RWPE2 (cell line): ENCODE measurements around the gene PPME1.

ENCODE experiments used
- ATAC-seq: fragments of 200-7000 bp; cut with Tn5 transposase; 3 replicates; pipeline ENCODE4 v1.9.1; 2021; ENCODE audit warnings: low read depth
- DNase-seq: peaks from one replicate; pipeline ENCODE4 v3.0.0-alpha.2; 2020; ENCODE audit warnings: low spot score
- H3K27ac ChIP-seq: fragments of 450-650 bp; 2 replicates; pipeline ENCODE4 v1.5.1; 2017; ENCODE audit warnings: mild to moderate bottlenecking; ENCODE audit not compliant: poor library complexity, severe bottlenecking
- H3K27me3 ChIP-seq: fragments of 250-450 bp; sonication (Bioruptor Pico); 2 replicates; pipeline ENCODE4 v1.5.1; 2021; ENCODE audit warnings: mild to moderate bottlenecking, moderate library complexity; ENCODE audit not compliant: insufficient read depth, poor library complexity, severe bottlenecking
- H3K36me3 ChIP-seq: fragments of 250-450 bp; sonication (Bioruptor Pico); 2 replicates; pipeline ENCODE4 v1.5.1; 2020; ENCODE audit warnings: low read depth, mild to moderate bottlenecking, moderate library complexity
- H3K4me1 ChIP-seq: fragments of 250-450 bp; sonication (Bioruptor Pico); 2 replicates; pipeline ENCODE4 v1.5.1; 2021; ENCODE audit warnings: mild to moderate bottlenecking, moderate library complexity; ENCODE audit not compliant: insufficient read depth, poor library complexity, severe bottlenecking
- H3K4me3 ChIP-seq: fragments of 250-450 bp; sonication (Bioruptor Pico); 2 replicates; pipeline ENCODE4 v1.5.1; 2021; ENCODE audit warnings: mild to moderate bottlenecking, moderate library complexity; ENCODE audit not compliant: severe bottlenecking
- H3K9me3 ChIP-seq: fragments of 250-450 bp; sonication (Bioruptor Pico); 2 replicates; pipeline ENCODE4 v1.5.1; 2021; ENCODE audit warnings: mild to moderate bottlenecking, moderate library complexity; ENCODE audit not compliant: severe bottlenecking
- TF ChIP-seq, protein P1 (sequence below): fragments of 450-650 bp; IDR thresholded peaks from one replicate; pipeline ENCODE4 v1.5.1; 2017; ENCODE audit warnings: mild to moderate bottlenecking, moderate library complexity; ENCODE audit not compliant: poor library complexity, severe bottlenecking

The PPME1 gene

DNA sequence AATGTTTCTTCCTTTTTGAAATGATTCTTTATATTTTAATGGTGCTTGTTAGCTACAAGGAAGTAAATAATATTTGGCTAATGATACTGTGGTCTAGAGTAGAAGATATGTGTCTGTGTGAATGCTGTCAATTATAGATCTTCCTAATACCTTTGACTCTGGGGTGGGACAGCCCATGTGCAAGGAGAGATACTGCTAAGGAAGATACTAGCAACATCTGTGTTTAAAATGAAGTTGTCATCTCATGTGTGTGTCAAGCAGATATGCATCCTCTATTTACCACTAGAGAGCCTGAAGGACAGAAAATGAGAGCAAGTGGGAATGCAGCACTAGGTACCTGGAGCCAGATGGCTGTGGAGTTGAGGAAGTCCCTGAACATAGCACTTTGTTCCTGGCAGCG, 34.1 kb downstream of the PPME1 start:
- H3K27ac ChIP-seq: no peak overlapping the region
- DNase-seq: no peak
- H3K9me3 ChIP-seq: no peaks in the 10 kb centered on the region
- H3K4me1 ChIP-seq: no peaks in the 10 kb centered on the region
- peaks cover 47% of the 10 kb centered on the region for H3K36me3 ChIP-seq
- H3K4me3 ChIP-seq: no peak overlapping the region
- no peaks in the 10 kb centered on the region for H3K27me3 ChIP-seq
- no peak for ATAC-seq
- TF ChIP-seq, protein P1, sequence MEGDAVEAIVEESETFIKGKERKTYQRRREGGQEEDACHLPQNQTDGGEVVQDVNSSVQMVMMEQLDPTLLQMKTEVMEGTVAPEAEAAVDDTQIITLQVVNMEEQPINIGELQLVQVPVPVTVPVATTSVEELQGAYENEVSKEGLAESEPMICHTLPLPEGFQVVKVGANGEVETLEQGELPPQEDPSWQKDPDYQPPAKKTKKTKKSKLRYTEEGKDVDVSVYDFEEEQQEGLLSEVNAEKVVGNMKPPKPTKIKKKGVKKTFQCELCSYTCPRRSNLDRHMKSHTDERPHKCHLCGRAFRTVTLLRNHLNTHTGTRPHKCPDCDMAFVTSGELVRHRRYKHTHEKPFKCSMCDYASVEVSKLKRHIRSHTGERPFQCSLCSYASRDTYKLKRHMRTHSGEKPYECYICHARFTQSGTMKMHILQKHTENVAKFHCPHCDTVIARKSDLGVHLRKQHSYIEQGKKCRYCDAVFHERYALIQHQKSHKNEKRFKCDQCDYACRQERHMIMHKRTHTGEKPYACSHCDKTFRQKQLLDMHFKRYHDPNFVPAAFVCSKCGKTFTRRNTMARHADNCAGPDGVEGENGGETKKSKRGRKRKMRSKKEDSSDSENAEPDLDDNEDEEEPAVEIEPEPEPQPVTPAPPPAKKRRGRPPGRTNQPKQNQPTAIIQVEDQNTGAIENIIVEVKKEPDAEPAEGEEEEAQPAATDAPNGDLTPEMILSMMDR: no peak

DNA sequence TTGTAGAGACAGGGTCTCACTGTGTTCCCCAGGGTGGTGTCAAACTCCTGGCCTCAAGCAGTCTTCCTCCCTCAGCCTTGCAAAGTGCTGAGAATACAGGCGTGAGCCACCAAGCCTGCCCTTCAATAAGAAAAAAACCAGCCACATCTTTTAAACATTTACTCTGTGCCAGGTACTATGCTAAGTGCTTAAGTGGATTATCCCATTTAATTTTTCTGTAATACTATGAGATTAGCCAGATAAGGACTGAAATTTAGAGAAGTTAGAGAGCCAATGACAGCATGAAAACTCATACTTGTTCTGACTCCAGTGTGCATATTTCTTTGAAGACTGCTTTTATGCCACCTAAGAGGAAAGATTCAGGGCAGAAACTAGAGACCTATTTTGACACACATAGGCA, 35.7 kb downstream of the PPME1 start:
- H3K4me1 ChIP-seq: no peaks in the 10 kb centered on the region
- DNase-seq (no peak), ATAC-seq (no peak)
- no peaks in the 10 kb centered on the region for H3K27me3 ChIP-seq
- TF ChIP-seq, protein P1: no peak
- H3K36me3 ChIP-seq: peaks cover 47% of the 10 kb centered on the region
- H3K27ac ChIP-seq: no peak overlapping the region
- H3K9me3 ChIP-seq: no peaks in the 10 kb centered on the region
- H3K4me3 ChIP-seq: no peak overlapping the region

DNA sequence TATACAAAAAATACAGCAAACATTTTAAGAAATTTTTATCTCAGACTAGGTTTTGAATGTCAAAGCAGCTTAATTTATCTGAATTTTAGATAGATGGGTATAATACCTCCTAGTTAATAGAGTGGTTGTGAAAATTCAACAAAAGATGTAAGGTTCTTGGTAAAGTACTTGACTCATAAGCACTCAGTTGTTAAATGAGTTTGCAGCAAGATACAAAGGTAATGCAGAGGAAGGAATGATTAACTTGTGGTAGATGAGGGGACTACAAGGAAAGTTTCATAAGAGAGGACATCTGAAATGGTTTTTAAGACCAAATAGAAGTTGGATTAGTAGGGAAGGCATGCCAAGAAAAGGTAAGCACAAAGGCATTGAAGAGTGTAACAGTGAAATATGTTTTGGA, 37.4 kb downstream of the PPME1 start:
- peaks cover 46% of the 10 kb centered on the region for H3K36me3 ChIP-seq
- no peak for DNase-seq

DNA sequence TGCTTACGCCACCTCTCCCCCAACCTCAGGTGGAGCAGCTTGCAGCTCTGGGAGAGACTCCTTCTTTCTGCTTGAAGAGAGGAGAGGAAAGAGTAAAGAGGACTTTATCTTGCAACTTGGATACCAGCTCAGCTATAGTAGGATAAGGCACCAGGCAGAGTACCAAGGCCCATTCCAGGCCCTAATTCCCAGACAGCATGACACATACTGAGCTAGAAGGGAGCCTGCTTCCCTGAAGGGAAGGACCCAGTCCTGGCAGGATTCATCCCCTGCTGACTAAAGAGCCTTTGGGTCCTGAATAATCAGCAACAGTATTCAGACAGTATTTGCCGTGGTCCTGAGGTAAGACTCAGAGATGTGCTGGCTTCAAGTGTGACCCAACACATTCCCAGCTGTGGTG, 41.4 kb downstream of the PPME1 start:
- H3K27ac ChIP-seq: no peak overlapping the region
- H3K27me3 ChIP-seq: no peaks in the 10 kb centered on the region
- no peak for DNase-seq
- peaks cover 30% of the 10 kb centered on the region for H3K36me3 ChIP-seq
- H3K9me3 ChIP-seq: no peaks in the 10 kb centered on the region
- H3K4me1 ChIP-seq: no peaks in the 10 kb centered on the region
- no peak overlapping the region for H3K4me3 ChIP-seq
- TF ChIP-seq, protein P1: no peak
- ATAC-seq: no peak

More for the DNA sequence above, 37.4 kb downstream of the PPME1 start:
- ATAC-seq: no peak
- TF ChIP-seq, protein P1: no peak
- Histone ChIP-seq H3K27me3 (no peaks in the 10 kb centered on the region), H3K9me3 (no peaks in the 10 kb centered on the region), H3K4me3 (no peak overlapping the region), H3K27ac (no peak overlapping the region), H3K4me1 (no peaks in the 10 kb centered on the region)

DNA sequence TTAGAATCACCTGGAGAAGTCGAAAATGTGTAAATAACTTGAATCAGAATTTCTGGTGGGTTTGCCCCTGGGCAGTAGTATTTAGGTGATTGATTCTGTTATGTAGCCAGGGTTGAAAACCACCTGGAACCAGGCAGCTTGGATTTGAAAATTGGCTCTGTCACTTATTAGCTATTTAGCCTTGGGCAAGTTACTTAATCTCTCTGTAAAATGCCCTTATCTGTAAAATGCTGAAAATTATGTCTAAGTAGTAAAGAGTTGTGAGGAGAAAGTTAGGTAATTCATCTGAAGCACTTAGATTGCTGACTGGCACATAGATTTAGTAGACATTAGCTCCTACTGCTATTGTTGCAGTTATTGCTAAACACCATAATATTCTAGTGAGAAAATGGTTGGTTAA, 49.3 kb downstream of the PPME1 start:
- DNase-seq (no peak), ATAC-seq (no peak)
- no peak overlapping the region for H3K27ac ChIP-seq
- no peaks in the 10 kb centered on the region for H3K27me3 ChIP-seq
- TF ChIP-seq, protein P1: no peak
- no peaks in the 10 kb centered on the region for H3K9me3 ChIP-seq
- no peaks in the 10 kb centered on the region for H3K4me1 ChIP-seq
- no peak overlapping the region for H3K4me3 ChIP-seq
- peaks cover 17% of the 10 kb centered on the region for H3K36me3 ChIP-seq
